CD4-positive, alpha-beta T cell treated with Interleukin-15 for 1 hour (primary cell): ENCODE data around the gene SNX24.
"Not testable (repeated sequence)": the region's sequence is repeated elsewhere in the genome, so short reads cannot be mapped to it uniquely, and the experiment has no call there.

Source experiments
- DNase-seq: peaks from one replicate; pipeline ENCODE4 v3.0.0-alpha.2; 2020

SNX24 gene

DNA sequence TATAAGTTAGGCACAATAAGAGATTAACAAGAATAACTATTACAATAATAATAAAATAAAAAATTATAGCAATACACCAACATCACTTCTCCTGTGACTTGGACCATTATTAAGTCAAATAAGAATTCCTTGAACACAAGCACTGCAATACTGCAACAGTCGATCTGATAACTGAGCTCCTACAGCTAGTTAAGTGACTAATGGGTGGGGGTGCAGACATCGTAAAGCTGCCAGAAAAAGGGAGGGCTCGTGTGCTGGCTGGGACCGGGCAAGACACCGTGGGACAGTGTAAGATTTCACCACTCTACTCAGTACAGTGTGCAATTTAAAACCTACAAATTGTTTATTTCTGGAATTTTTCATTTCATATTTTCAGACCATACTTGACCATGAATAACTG lies 78.8 kb downstream of the SNX24 start:
- no peak for DNase-seq

DNA sequence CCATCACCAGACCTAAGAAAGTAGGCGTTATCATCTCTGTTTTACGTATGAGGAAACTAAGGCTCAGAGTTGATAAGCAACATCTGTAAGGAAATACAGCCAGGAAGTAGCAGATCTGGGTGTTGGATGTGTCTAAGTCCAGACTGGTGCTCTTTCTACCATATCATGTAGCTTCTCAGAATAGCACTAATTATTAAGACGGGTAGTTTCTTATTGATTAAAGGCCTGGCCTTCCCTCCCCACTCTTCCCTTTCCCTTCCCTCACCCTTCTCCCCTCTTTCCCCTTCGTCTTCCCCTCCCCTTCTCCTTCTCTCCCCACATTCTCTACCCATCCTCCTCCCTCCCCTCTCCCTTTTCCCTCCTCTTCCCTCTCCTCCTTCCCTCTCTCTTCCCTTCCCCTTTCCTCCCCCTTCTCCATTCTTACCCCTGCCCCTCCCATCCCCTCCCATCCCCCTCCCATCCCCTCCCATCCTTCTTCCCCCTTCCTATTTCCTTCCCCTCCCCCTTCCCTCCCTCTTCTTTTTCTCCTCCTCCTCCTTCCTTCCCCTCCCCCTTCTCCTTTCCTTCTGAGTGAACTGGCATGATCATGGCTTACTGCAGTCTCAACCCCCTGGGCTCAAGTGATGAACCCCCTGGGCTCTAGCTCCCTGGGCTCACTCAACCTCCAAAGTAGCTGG lies 79.4 kb downstream of the SNX24 start:
- no peak for DNase-seq

DNA sequence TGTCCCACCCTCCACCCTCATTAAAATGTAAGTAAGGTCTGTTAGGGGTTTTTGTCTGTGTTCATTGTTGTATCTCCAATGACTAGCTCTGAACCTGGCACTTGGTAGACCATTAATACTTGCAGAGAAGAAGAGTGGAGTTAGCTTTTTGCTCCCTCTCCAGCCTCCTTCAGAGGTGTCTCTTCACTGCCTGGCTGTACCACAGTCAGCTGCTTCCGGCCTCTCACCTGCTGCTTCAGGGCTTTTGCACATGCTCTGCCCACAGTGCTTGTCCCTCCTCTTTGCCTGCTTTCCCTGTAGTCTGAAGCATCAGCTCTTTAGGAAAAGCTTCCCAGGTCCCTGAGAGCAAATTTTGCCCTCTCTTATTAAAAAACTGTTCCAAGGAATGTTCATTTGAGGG lies 83.6 kb downstream of the SNX24 start:
- no peak for DNase-seq

DNA sequence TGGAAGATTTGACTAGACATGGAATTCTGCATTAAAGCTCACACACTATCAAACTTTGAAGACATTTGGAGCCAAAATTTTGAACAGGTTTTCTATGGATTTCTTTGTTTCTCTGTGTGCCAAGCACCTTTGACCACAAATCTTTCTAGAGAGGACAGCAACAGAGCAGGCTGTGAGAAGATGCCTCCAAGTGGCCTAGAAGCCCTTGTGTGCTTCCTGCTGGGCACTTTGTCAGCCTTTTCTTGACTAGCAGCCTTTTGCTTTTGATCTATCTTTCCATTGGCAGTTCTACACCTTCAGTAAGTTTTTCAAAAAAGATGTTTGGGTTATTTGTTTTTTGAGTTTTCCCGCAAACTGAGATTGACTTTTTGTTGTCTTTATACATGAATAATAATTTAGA lies 84.6 kb downstream of the SNX24 start:
- no peak for DNase-seq

DNA sequence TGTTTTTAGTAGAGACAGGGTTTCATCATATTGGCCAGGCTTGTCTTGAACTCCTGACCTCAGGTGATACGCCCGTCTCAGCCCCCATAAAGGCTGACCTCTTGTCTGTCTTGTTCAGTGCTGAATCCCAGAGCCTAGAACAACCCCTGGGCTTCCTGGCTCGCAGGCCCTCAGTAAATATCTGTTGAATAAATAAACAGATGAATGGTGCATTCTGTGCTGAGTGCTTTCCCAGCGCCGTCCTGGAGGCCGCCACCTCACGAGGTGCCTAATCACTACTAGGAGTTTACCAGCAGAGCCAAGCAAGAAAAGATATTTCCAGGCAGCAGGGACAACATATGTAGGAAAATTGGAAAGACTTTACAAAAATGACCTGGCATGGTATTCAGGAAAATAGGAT lies 88.5 kb downstream of the SNX24 start:
- DNase-seq = no peak

DNA sequence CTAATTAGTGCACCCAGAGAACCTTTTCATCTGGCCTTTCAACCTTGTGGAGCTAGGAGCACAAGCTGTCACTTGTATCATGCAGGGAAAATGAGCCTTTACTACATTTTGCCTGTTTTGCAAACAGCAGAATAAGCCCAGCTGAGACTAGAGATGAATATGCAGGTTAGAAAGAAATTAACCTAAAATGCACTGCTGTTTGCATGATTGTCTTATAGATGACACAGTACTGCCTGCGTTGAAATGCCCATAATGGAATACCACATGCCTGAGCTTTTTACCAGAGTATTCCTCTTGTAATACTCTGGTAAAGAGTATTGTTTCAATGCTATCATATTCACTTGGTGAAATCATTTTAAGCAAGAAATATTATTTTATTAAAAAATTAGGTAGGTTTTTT lies 90.7 kb downstream of the SNX24 start:
- no peak for DNase-seq

DNA sequence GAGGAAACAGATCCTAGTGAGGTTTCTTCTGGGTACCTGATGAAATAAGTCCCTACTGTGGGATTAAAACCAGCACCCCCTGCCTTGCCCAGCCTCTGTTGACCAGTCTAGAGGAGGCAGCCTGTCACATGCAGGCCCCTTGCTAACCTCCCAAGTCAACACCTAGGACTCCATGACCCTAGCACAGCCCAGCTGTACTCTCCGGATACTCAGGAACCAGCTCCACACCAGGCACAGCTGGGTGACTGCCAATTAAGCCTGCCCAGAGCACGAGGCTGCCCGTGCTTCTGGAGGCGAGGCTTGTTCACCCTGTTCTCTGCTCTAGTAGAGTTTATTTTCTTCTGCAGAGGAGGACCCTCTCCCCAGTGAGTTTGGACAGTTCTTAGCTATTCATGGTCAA lies 92.5 kb downstream of the SNX24 start:
- DNase-seq = no peak

DNA sequence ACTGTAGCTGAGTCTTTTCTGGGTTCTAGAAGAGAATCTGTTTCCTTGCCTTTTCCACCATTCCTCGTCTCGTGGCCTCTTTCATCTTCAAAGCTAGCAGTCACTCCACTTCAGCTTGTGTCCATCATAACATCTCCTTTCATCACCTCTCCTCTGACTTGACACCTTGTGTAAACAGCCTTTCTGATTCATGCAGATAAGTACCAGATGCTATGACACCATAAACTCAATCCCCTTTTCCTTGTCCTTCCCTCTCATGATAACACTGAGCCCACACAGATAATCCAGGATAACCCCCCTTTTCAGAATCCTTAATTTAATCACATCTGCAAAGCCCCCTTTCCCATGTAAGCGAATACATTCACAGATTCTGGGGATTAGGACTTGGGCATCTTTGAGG lies 95.5 kb downstream of the SNX24 start:
- DNase-seq = no peak

DNA sequence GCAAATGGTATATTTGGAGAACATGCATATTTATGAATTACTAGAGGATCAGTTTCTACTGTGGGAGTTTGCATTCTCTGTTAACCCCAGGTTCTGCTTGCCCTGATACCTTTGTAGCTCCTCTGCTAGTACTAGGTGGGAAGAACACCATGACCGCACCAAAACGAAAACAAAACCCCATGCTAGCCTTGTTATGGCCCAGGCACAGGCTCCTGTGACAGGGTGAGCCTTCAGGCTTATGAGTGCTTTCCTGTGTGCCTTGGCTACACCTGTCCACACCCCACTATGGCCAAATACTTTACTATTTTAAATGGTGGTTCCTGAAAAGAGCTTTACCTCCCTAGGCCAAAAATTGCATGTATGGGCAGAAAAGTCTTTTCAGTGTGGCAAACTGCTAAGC lies 96.3 kb downstream of the SNX24 start:
- no peak for DNase-seq

DNA sequence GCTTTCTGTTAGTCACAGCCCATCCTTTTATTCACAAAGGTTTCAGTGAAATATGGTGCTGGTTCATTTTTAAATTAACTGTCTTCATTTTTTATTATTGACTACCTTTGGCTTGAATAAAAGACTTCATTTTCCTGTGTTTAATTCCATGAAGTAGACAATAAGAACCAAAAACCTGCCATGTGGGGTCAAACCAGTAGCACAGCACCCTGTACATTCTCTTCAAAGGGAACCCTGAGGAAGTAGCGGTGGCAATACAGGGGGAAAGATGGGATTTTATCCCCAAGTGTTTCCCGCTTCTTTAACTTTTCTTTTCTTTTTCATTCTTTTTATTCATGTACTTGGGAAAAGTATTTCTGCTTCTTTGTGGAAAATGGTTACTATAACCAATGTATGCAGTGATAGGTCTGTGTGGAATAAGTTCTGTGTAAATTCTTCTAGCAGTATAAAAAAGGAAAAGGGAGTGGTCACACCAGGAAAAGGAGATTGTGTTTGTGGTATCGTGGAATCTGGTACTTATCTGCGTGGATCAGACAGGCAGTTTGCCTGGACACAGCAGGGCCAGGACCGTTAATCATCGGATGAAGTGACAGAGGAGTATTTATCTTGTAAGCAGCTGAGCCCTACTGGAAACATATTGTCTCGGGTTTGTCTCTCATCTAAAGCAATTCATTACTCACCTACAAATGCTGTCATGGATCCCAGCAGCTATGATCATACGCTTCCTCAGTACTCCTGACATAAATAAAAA lies 96.9 kb downstream of the SNX24 start:
- no peak for DNase-seq

DNA sequence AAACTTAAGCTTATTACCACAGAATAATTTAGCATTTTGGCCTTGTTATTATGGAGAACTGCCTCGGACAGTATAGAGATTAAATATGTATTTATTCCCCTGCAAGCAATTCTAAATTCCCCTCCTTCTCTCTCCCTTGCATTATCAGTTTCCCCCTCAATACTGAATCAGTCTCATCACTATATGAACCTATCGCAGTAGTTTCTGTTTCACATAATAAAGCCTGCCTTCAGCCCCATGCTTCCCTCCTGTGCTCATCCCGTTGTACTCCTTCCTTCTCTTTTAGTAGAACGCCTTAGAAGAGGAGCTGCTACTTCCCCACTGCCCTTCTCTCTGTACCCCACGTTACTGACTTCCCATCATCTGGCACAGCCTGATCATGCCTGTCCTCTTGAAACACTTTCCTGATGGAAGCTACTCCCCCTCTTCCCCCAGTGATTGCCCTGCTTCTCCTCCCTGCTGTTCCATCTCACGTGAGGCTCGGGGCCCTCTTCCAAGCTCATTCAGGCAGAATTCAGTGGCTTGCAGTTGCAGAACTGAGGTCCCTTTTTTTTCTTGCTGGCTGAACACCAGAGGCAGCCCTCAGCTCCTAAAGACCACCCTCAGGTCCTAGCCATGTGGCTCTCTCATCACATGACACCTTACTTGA lies 97.8 kb downstream of the SNX24 start:
- DNase-seq = no peak

DNA sequence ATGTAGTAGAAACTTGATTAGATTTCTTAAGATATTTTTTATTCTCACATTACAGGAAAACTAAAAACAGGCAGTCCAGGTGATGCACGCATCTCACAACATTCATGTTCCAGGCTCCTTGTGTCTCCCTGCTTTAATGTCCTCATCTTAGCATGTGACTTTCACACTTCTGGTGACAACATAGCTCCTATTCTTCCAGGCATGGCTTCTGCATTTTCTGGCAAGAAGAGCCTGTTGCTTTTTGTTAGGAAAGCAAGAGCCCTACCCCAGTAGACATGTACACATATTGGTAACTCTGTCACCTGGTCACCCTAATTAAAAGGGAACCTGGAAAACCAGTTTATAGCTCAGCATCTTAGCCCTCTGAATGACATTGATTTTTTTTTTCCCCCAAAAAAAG lies 98.6 kb downstream of the SNX24 start:
- DNase-seq = no peak

DNA sequence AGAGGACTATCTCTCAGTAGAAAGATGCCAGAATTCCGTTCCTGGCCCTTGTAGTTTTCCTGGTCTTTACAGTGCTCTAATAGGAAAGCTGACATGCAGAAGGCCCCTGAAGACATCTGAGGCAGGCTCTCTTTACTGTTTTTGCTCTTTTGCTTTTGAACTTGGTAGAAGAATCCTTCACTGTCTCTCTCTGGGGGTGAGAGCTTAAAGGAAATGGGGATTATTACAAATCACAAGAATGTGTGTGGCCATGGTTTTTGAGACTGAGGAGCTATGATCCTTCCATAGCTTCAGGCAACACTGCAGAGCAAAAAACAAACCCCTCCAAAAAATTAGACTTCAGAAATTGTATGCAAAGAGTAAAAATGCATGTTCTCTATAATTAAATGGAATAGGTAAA lies 102.0 kb downstream of the SNX24 start:
- no peak for DNase-seq

DNA sequence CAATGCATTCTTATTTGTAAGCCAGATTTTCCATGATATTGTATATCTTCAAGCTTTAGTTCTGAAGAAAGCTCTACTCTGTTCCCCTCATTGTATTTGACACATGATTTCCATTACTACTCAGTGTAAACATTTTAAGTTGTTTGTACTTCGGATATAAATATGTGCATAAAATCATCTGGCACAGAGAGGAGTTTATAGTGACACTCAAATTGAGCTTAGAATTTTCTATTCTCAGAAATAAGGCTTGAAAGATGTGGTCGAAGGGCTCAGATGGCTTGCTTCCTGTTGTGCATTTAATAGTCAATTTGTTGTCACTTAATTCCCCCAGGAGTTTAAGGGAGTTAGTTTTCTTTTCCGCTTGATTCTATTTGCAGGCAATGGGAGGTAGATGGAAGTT lies 102.4 kb downstream of the SNX24 start:
- no peak for DNase-seq

DNA sequence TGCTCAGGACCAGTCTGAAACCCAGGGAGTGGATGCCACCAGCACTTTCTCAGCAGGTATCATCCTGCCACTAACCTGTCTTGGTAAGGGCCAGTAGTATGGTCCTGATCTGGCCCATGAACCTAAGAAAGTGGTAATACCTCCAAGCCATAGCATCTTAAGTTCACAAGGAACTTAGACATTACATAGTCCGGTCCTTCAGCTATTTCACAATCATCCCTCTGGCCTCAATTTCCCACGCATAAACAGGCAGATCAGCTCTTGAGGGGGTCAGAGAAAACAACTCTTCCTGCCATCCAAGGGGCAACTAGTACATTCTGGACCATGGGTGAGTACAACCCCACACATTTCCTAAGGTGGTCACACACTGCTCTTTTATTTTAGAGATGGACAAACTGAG lies 102.9 kb downstream of the SNX24 start:
- DNase-seq = no peak

DNA sequence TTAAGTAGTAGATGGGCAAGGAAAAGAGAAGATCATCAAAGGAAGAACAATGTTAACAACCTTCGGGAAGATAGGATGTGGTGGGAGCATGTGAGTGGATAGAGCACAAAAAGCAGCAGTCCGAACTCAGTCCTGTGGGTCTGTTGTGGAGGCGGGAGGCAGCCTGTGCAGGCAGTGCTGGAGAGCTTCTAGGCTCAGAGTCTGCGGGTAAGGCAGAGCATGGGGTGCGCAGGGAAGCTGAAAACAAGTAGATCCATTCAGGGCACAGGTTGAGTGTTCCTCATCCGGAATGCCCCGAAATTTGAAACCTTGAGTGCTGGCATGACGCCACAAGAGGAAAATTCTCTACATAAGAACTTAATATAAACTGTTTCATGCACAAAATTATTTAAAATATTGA lies 106.2 kb downstream of the SNX24 start:
- no peak for DNase-seq

DNA sequence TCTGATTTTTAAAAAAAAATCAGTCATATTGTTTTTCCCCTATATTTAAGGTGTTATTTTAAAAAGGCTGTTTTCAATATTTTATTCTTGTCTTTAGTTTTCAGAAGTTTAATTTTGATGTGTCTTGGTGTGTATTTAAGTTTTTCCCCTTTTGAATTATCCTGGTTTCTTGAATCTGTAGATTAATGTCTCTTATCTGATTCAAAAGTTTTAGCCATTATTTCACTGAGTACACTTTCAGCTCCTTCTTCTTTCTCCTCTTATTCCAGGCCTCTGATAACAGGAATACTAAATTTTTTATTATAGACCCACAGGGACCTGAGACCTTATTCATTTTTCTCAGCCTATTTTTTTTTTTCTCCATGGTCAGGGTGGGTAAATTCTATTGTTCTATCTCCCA lies 109.3 kb downstream of the SNX24 start:
- no peak for DNase-seq

DNA sequence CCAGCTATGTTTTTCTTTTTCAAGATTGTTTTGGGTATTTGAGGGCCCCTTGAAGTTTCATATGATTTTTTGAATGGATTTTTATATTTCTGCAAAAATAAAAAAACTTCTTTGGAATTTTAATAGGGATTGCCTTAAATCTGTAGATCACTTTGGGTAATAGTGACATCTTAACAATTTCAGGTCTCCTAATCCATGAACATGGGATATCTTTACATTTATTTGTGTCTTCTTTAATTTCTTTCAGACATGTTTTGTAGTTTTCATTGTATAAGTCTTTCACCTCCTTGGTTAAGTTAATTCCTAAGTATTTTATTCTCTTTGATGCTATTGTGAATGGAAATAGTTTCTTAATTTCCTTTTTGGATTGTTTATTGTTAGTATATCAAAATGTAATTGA lies 112.0 kb downstream of the SNX24 start:
- DNase-seq = no peak

DNA sequence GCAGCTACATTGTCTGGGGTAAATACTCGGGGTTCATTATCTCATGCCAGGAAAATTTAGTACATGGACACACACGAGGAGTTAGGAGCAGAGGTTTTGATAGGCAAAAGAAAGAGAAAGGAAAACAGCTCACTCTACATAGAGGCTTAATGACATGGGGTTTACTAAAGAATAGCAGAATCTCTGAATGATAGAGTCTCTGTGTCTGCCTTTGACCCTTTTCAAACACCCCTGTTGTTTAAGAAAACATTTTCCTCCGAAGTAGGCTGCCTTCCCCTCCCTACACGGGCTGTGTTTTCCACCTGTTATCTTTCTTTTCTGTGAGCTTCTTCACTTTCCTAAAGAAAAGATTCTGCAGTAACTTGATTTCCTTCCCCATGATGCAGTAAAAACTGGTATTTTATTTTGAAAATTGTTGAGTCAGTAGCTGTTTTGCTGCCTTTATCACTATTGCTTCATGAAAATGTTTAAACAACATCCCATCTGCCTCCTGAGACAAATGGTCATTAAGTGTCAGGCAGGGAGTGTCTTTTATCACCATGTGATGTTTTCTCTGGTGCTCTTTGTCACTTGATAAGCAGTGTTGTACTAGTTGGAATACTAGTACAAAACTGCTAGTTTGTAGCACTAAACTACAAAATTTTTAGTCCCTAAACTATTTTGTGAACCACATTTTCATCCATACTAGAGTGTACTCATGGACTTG lies 114.5 kb downstream of the SNX24 start:
- DNase-seq = no peak

DNA sequence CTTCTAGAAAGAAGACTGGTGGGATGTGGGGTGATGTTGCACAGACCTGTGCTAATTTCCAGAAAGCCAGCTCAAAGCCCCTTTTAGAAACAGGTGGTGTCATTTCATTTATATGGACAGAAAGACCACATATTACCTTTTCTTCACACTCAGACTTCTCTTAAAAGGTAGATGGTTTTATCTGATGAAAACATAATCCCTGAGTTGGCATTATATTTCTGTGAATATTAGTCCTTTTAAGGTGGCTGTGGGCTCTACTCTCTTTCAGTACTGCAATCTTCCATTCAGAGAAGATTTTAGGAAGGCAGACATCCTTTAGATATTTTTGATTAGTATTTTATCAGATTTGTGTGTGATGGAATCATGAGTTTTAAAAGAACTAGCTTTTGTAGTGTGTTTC lies 117.9 kb downstream of the SNX24 start:
- DNase-seq = no peak

DNA sequence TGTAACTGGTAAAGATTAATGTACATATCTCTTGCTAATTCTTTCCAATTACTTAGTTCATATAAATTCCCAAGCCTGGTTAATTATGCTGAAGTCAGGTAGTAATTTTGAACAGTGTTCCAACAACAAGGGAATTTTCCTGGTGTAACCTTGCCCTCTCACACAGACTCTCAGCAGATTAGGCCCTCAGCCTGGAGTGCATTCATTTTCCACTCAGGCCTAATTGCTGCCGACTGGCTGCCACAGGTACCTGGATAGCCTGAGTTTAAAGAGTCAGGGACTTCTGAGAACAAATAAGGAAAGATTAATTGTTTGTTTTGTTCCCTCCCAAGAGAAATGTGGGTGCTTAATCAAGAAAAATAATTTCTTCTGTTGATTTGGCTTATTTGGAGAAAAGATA lies 119.7 kb downstream of the SNX24 start:
- DNase-seq = no peak

DNA sequence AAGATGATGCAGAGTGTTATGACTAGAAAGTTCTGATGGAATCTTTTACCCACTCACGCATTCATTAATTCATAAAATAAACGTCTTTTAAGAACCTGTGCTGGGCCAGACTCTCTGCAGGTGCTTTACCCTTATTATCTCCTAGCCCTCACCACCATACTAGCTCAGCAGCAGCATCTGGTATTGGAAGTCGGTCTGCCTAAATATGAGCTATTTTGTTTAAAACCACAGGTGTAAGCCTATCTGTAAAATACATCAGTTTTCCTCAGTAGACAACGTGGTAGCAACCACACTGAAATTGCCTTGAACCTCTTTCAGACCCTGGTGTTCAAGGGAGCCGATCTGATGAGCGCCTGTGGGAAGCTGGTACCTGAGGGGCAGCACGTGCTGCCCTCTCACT lies 121.7 kb downstream of the SNX24 start:
- no peak for DNase-seq

DNA sequence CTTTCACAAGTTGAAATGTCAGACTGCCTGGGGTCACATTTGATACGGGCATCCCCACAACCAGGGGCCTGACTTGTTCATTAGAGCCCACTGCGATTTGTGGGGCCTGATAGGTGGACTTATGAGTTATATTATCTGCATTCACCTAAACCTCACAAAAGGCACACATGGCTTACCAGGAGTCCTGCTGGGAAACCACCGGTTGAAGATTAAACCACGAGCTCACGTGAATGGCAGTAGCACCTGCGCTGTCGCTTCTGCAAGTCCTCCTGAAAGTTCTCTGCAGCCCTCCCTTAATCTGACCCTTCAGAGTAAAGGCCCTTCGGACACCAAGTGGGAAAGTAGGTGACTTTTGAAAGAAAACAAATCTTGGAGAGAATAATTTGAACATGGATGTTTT lies 122.2 kb downstream of the SNX24 start:
- no peak for DNase-seq

DNA sequence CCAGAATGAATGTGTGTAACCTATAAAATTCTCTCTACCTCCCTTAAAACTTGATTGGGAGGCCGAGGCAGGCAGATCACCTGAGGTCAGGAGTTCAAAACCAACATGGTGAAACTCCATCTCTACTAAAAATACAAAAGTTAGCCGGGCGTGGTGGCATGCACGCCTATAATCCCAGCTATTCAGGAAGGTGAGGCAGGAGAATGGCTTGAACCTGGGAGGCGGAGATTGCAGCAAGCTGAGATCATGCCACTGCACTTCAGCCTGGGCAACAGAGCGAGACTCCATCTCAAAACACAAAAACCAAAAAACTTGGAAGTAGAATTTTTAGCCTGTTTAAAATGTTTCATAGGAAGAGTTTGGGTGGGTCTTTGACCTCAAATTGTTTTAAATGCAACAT lies 122.6 kb downstream of the SNX24 start:
- DNase-seq = not testable (repeated sequence)
